Endothelial cell of umbilical vein (primary cell): ENCODE data around the gene SLC33A1.

Experiments
- CTCF ChIP-seq, 2 donors: IDR thresholded peaks; 1 replicate in 1 of 2; 2 replicates in 1 of 2; pipeline ENCODE4 v1.5.1; 2011; ENCODE audit warnings: low read length in 2 of 2, mild to moderate bottlenecking in 2 of 2, moderate library complexity in 2 of 2, control low read depth in 1 of 2, inconsistent platforms in 1 of 2, low read depth in 1 of 2; ENCODE audit not compliant: insufficient read depth in 1 of 2; ENCODE audit errors: extremely low read depth in 1 of 2
- EZH2 ChIP-seq: IDR thresholded peaks from 2 replicates; pipeline ENCODE4 v1.6.1; 2012; ENCODE audit warnings: borderline replicate concordance, low read depth, mild to moderate bottlenecking, moderate library complexity, low read length, inconsistent platforms; ENCODE audit not compliant: severe bottlenecking
- FOS ChIP-seq: IDR thresholded peaks from 2 replicates; pipeline ENCODE4 v1.6.1; 2011; ENCODE audit warnings: mild to moderate bottlenecking, low read length, moderate library complexity, borderline replicate concordance; ENCODE audit not compliant: insufficient read depth
- GATA2 ChIP-seq: IDR thresholded peaks from 2 replicates; pipeline ENCODE4 v1.7.0; 2011; ENCODE audit warnings: low read depth, mild to moderate bottlenecking, moderate library complexity, mixed read lengths, low read length; ENCODE audit not compliant: insufficient read length, insufficient read depth
- JUN ChIP-seq: IDR thresholded peaks from 2 replicates; pipeline ENCODE4 v1.6.1; 2011; ENCODE audit warnings: borderline replicate concordance, low read depth; ENCODE audit not compliant: insufficient read length, insufficient read depth
- MAX ChIP-seq: IDR thresholded peaks from 2 replicates; pipeline ENCODE4 v1.6.1; 2011; ENCODE audit not compliant: insufficient read depth, insufficient read length
- MYC ChIP-seq: IDR thresholded peaks from one replicate; pipeline ENCODE4 v1.6.1; 2011; ENCODE audit warnings: mild to moderate bottlenecking, low read depth, low read length
- POLR2A ChIP-seq: IDR thresholded peaks from 2 replicates; pipeline ENCODE4 v1.6.1; 2012; ENCODE audit warnings: low read depth, mild to moderate bottlenecking, control low read depth, low read length
- POLR2AphosphoS5 ChIP-seq: IDR thresholded peaks from 2 replicates; pipeline ENCODE4 v1.6.1; 2012; ENCODE audit warnings: low read depth, mild to moderate bottlenecking, control low read depth, low read length, moderate library complexity; ENCODE audit not compliant: insufficient read depth

- TF ChIP-seq CTCF (IDR thresholded peaks at IDR 0.05; ENCODE audit: extremely low read depth in 1 of 2, insufficient read depth in 1 of 2, low read depth in 1 of 2, low read length in 2 of 2) (no peak), EZH2 (no peak), POLR2AphosphoS5 (no peak), GATA2 (no peak), POLR2A (no peak), JUN (no peak), MAX (no peak), MYC (no peak), FOS (no peak)
Observed at GRCh38 chr3:155792532-155792931, 61.7 kb downstream of the SLC33A1 start.
